Prostate gland (tissue), 2 donors: ENCODE results near the gene C1QL2. TPM values are rescaled to one million over a fixed set of nuclear protein-coding genes. Genes with fewer than 3 reads are reported as not detected.

Experiments
- DNase-seq: peaks from one replicate; pipeline ENCODE4 v3.0.0-alpha.2; 2019; ENCODE audit warnings: low spot score
- H3K27ac ChIP-seq, 2 donors: fragments of 200-600 bp; sonication (generic); 2 replicates each; pipeline ENCODE4 v1.5.1; 2017 to 2019
- H3K27me3 ChIP-seq: fragments of 200-600 bp; sonication (generic); replicated peaks from 2 replicates; pipeline ENCODE4 v1.5.1; 2019; ENCODE audit not compliant: insufficient read depth
- H3K36me3 ChIP-seq, 2 donors: fragments of 200-600 bp; sonication (generic); 1 replicate in 1 of 2; 2 replicates in 1 of 2; pipeline versions ENCODE4 v1.5.1 to v1.8.1; 2017 to 2019
- H3K4me1 ChIP-seq: fragments of 200-600 bp; sonication (generic); replicated peaks from 2 replicates; pipeline ENCODE4 v1.5.1; 2019
- H3K4me3 ChIP-seq, 2 donors: fragments of 200-600 bp; sonication (generic); 2 replicates each; pipeline ENCODE4 v1.5.1; 2017 to 2019
- H3K9me3 ChIP-seq: fragments of 200-600 bp; sonication (generic); 2 replicates; pipeline ENCODE4 v1.5.1; 2017
- POLR2A ChIP-seq: fragments of 450-650 bp; IDR thresholded peaks from one replicate; pipeline ENCODE4 v1.6.1; 2016; ENCODE audit warnings: antibody characterized with exemption, mild to moderate bottlenecking
- POLR2AphosphoS5 ChIP-seq: sonication (generic); formaldehyde crosslinking; IDR thresholded peaks from one replicate; pipeline ENCODE4 v1.6.1; 2017; ENCODE audit warnings: antibody characterized with exemption
- WGBS: methylation state at CpG from one replicate; pipeline ENCODE4 v1.1.5; 2018; 5-methylcytosine and 5-hydroxymethylcytosine counted together
- intact Hi-C: fragments of 100-400 bp; cut with DNase I; formaldehyde crosslinking; loops from one replicate; pipeline ENCODE4 v1.14.2; 2022
- total RNA-seq, 2 donors: library from RNA; depleted of rRNA; stranded (reverse); fragments of >200 nt; gene quantifications; one replicate each; pipeline ENCODE4 v1.1.0, GENCODE V29; 2016
- TF ChIP-seq, protein P1 (sequence below), 4 experiments: fragments of 200-600 bp in 2 of 4; fragments of 450-650 bp in 2 of 4; sonication (generic) in 2 of 4; IDR thresholded peaks; 1 replicate in 3 of 4; 2 replicates in 1 of 4; pipeline ENCODE4 v1.5.1; 2016 to 2019; ENCODE audit warnings: antibody characterized with exemption in 4 of 4, mild to moderate bottlenecking in 2 of 4, moderate library complexity in 2 of 4

The C1QL2 gene
- total RNA-seq, 2 donors from 2014 or later, result 0.23 to 1.4 TPM

DNA sequence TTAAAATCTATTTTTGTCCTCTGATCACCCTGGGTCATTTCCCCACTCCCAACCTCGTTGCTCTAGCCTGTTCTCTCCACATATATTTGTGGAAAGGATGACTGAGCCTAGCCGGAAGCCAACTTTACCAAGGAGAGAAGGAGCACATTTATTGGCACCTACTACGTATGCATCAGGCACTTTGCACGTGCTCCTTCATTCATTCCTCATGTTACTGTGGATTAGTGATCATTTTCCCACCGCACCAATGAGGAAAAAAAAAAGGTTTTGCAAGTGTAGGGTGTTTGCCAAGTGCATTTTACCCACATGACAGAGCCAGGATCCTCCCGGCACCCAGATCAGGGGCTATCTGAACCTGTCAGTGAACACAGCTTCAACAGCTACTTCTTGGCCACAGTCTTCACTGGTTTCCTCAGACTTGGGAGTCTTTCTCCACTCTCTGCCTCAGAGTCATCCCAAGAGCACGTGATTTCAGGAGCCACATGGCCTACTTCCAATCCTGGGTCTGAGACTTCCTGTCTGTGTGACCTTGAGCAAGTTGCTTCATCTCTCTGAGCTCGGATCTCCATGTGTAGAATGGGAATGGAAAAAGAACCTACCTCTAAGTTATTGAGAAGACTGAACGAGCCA is 1.9 kb upstream of the C1QL2 start:
- intact Hi-C loops, result no loop called here
- TF ChIP-seq POLR2A (no peak), POLR2AphosphoS5 (no peak)
- TF ChIP-seq, protein P1, sequence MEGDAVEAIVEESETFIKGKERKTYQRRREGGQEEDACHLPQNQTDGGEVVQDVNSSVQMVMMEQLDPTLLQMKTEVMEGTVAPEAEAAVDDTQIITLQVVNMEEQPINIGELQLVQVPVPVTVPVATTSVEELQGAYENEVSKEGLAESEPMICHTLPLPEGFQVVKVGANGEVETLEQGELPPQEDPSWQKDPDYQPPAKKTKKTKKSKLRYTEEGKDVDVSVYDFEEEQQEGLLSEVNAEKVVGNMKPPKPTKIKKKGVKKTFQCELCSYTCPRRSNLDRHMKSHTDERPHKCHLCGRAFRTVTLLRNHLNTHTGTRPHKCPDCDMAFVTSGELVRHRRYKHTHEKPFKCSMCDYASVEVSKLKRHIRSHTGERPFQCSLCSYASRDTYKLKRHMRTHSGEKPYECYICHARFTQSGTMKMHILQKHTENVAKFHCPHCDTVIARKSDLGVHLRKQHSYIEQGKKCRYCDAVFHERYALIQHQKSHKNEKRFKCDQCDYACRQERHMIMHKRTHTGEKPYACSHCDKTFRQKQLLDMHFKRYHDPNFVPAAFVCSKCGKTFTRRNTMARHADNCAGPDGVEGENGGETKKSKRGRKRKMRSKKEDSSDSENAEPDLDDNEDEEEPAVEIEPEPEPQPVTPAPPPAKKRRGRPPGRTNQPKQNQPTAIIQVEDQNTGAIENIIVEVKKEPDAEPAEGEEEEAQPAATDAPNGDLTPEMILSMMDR (IDR thresholded peaks at IDR 0.05), result no peak
- WGBS, result 59% methylated on average over 9 of the region's 9 CpGs
- Histone ChIP-seq H3K9me3 (no peaks in the 10 kb centered on the region), H3K27ac (no peak overlapping the region), H3K4me3 (no peak overlapping the region), H3K4me1 (no peaks in the 10 kb centered on the region), H3K27me3 (peaks cover 28% of the 10 kb centered on the region), H3K36me3 (no peaks in the 10 kb centered on the region)
- no peak for DNase-seq

DNA sequence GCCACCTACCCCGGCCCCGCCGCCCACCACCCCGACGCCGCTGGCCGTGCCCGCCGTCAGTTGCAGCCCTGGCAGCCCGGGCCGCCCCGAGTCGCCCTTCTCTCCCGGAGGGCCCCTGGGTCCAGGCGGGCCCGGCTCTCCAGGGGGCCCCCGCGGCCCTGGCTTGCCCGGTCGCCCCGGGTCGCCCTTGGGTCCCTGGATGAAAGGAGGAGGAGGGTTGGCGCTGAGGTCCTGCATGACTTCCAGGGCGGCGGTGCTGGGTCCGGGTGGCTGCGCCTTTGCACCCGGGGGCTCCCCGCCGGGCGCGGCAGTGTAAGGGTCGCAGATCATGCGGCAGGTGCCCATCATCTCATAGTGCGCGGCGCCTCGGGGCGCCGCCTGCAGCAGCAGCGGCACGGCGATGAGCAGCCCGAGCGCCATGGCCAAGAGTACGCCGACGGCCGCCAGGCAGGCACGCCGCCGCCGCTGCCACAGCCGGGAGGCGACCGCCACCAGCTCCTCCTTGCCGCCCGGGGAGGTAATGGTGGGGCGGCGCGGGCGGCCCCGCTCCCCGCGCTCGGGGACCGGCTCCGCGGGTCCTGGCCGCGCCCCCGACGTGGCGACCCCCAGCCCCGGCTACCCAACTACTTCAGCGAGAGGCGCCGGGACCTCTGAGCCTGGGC is 570 bp downstream of the C1QL2 start:
- H3K27ac ChIP-seq, result no peak overlapping the region
- TF ChIP-seq POLR2A (no peak), POLR2AphosphoS5 (no peak)
- TF ChIP-seq, protein P1 (IDR thresholded peaks at IDR 0.05), result no peak
- H3K4me1 ChIP-seq, result no peaks in the 10 kb centered on the region
- DNase-seq, result no peak
- peaks cover 30% of the 10 kb centered on the region for H3K27me3 ChIP-seq
- no peaks in the 10 kb centered on the region for H3K9me3 ChIP-seq
- intact Hi-C loops, result no loop called here
- no peaks in the 10 kb centered on the region for H3K36me3 ChIP-seq
- WGBS, result 4% methylated on average over 31 of the region's 78 CpGs
- no peak overlapping the region for H3K4me3 ChIP-seq

DNA sequence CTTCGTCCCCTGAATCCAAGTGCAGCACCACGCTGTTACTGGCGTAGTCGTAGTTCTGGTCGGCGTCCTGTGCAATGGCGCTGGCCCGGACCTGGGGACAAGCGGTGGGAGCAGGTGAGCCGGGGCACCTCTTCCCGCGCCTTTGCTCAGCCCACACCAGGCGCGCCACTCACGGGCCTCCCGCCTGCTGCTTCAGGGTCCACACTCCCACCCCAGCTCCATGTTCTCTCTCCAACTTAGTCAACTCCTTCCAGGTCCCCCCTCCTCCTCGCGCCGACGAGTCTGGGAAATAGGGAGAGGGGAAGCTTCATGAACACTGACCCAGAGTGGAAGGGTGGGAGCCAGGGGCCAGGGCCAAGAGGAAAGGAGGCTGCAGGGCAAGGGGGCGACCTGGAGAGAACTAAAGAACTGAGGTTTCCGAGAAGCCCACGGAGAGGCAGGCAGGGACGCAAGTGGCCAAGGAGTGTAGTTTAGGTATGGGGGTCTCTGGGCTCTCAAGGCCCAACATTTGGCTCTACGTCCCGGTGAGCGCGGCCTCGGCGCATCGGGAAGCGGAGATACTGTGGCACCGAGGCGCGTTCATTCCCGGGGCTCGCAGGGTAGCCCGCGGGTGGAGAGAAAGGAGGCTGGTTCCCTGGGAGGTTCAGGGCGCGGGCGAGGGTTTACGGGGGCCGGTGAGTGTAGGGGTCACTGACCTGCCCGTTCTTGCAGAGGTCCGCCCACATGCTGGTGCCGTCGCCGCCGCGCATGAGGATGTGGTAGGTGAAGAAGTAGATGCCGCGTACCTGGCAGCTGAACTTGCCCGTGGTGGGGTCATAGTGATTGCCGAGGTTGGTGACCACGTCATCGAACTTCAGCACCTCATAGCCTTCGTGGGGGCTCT is 1.4 kb downstream of the C1QL2 start:
- Histone ChIP-seq H3K36me3 (no peaks in the 10 kb centered on the region), H3K4me1 (no peaks in the 10 kb centered on the region), H3K4me3 (no peak overlapping the region), H3K9me3 (no peaks in the 10 kb centered on the region), H3K27ac (no peak overlapping the region), H3K27me3 (peaks cover 30% of the 10 kb centered on the region)
- 2% methylated on average over 57 of the region's 58 CpGs for WGBS
- TF ChIP-seq POLR2AphosphoS5, result no peak
- no peak for TF ChIP-seq POLR2A
- TF ChIP-seq, protein P1 (IDR thresholded peaks at IDR 0.05), result no peak
- intact Hi-C loops, result no loop called here
- no peak for DNase-seq

DNA sequence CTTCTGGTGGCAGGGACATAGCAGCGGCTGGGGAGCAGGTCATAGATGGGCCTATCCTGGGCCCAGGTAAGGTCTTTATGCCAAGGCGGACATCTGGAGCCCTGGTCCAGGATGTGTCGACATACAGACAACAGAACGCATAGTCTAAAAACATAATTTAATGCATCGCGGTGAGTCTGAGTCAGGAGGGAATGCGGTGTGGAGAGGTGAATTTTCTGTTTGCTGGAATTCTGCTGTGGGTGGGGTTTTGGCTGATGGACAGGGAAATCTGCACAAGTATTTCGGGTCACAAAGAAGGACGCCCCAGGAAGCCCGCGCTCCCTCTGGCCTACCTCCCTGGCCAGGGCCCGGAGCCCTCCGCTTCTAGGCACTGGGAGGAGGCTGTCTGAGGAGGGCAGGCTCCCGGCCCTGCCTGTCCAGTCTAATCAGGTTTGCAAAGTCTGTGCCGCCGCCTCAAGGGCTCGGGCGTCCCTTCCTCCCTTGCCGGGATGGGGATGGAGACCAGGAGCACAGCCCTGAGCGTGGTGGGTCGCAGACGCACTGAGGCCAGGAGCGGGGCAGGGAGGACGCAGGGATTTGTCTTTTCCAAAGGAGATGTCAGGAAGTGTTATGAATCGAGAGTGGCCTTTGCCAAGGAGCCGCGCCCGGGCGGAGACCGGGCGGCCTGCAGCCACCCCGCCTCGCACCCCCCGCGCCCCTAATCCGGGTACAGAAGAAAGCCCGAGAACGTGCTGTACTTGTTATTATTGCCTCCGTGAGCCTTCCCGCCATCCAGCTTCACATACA is 2.3 kb downstream of the C1QL2 start:
- Histone ChIP-seq H3K4me3 (no peak overlapping the region), H3K27me3 (peaks cover 33% of the 10 kb centered on the region), H3K4me1 (no peaks in the 10 kb centered on the region), H3K9me3 (no peaks in the 10 kb centered on the region), H3K27ac (no peak overlapping the region), H3K36me3 (no peaks in the 10 kb centered on the region)
- TF ChIP-seq, protein P1 (IDR thresholded peaks at IDR 0.05), result no peak
- TF ChIP-seq POLR2AphosphoS5, result no peak
- no peak for TF ChIP-seq POLR2A
- no peak for DNase-seq
- intact Hi-C loops, result no loop called here
- 6% methylated on average over 29 of the region's 40 CpGs for WGBS
